GM12878 (cell line): Measurements from ENCODE around the gene FAM72A. TPM values are rescaled to one million over a fixed set of nuclear protein-coding genes. Genes with fewer than 3 reads are reported as not detected.

Source experiments
- ATAC-seq: fragments of 200-7000 bp; cut with Tn5 transposase; 3 replicates; pipeline ENCODE4 v1.9.1; 2020; ENCODE audit warnings: mild to moderate bottlenecking, moderate library complexity
- BruUV-seq: library from RNA; stranded (reverse); fragments of 400-500 nt; replicated peaks from 2 replicates; lab custom pipeline; 2021; lab: Mats Ljungman, UMichigan
- CTCF ChIA-PET: fragments of 300-600 bp; sonication (Branson Sonifier 250); formaldehyde crosslinking; extraction: SDS; loops from one replicate; lab custom pipeline; 2021; ENCODE audit warnings: inconsistent platforms; lab: Yijun Ruan, JAX
- POLR2A ChIA-PET: fragments of 350-600 bp; formaldehyde crosslinking; extraction: SDS; loops from one replicate; lab custom pipeline; 2021; ENCODE audit warnings: inconsistent platforms; lab: Charles Lee
- RAD21 ChIA-PET: fragments of 300-600 bp; sonication (Branson Sonifier 250); formaldehyde crosslinking; loops from one replicate; lab custom pipeline; 2023; ENCODE audit warnings: antibody characterized with exemption; ENCODE audit not compliant: unreplicated experiment; lab: Charles Lee
- SMC1A ChIA-PET: fragments of 300-600 bp; sonication (Branson Sonifier 250); formaldehyde crosslinking; loops from one replicate; lab custom pipeline; 2023; ENCODE audit not compliant: unreplicated experiment, uncharacterized antibody; lab: Charles Lee
- DNase-seq: peaks from one replicate; pipeline ENCODE4 v3.0.0-alpha.2; 2011; ENCODE audit warnings: low read depth, low spot score
- FAIRE-seq: peaks from 3 replicates; lab custom pipeline; 2011; peaks lifted over from hg19 to GRCh38; lab: Jason Lieb, UNC
- H2AFZ ChIP-seq: 2 replicates; pipeline ENCODE4 v1.6.0; 2011; ENCODE audit warnings: low read depth, low read length, control low read depth; ENCODE audit not compliant: control insufficient read depth
- H3K27ac ChIP-seq: 2 replicates; pipeline ENCODE4 v1.5.1; 2011; ENCODE audit warnings: control low read depth; ENCODE audit not compliant: control insufficient read depth, insufficient read depth
- H3K27me3 ChIP-seq, 2 experiments: replicated peaks in 1 of 2; 2 replicates each; pipeline versions ENCODE4 v1.6.0 to v1.6.1; 2011; ENCODE audit warnings: low read length in 1 of 2; ENCODE audit not compliant: control insufficient read depth in 2 of 2, insufficient read depth in 2 of 2
- H3K36me3 ChIP-seq, 2 experiments: 2 replicates each; pipeline ENCODE4 v1.5.1; 2011; ENCODE audit warnings: low read length in 1 of 2; ENCODE audit not compliant: control insufficient read depth in 2 of 2, insufficient read depth in 2 of 2
- H3K4me1 ChIP-seq: 2 replicates; pipeline ENCODE4 v1.6.1; 2011; ENCODE audit warnings: mild to moderate bottlenecking, low read length, moderate library complexity, mixed read lengths; ENCODE audit not compliant: control insufficient read depth, insufficient read depth
- H3K4me2 ChIP-seq: 2 replicates; pipeline ENCODE4 v1.6.0; 2011; ENCODE audit warnings: control low read depth; ENCODE audit not compliant: control insufficient read depth, insufficient read depth
- H3K4me3 ChIP-seq: fragments of 200-600 bp; sonication (generic); 2 replicates; pipeline ENCODE4 v1.5.1; 2016
- H3K79me2 ChIP-seq: 2 replicates; pipeline ENCODE4 v1.6.0; 2011; ENCODE audit warnings: low read length; ENCODE audit not compliant: control insufficient read depth, insufficient read depth
- H3K9ac ChIP-seq: 2 replicates; pipeline ENCODE4 v1.8.0; 2011; ENCODE audit warnings: low read length, control low read depth, mixed read lengths; ENCODE audit not compliant: control insufficient read depth, insufficient read depth
- H3K9me3 ChIP-seq: replicated peaks from 3 replicates; pipeline ENCODE4 v1.5.1; 2011; ENCODE audit warnings: mild to moderate bottlenecking, low read length; ENCODE audit not compliant: control insufficient read depth, insufficient read depth
- H4K20me1 ChIP-seq: 2 replicates; pipeline ENCODE4 v1.6.0; 2011; ENCODE audit not compliant: control insufficient read depth, insufficient read depth
- BHLHE40 ChIP-seq, 2 experiments: fragments of 450-650 bp in 1 of 2; IDR thresholded peaks; 2 replicates each; pipeline ENCODE4 v1.6.1; 2011 to 2017; ENCODE audit warnings: low read depth in 2 of 2, borderline replicate concordance in 1 of 2, improper control_type of control experiment in 1 of 2, low read length in 1 of 2, mild to moderate bottlenecking in 1 of 2
- CHD4 ChIP-seq: fragments of 200-600 bp; sonication (generic); IDR thresholded peaks from 2 replicates; pipeline ENCODE4 v1.6.1; 2016; ENCODE audit warnings: mild to moderate bottlenecking
- EED ChIP-seq: sonication (generic); IDR thresholded peaks from 2 replicates; pipeline ENCODE4 v1.6.1; 2016; ENCODE audit warnings: antibody characterized with exemption, low read depth
- ETV6 ChIP-seq, 2 experiments: fragments of 450-650 bp in 1 of 2; IDR thresholded peaks in 1 of 2; conservative IDR thresholded peaks in 1 of 2; 2 replicates each; pipeline ENCODE4 v1.6.1; 2014; ENCODE audit warnings: antibody characterized with exemption in 1 of 2, borderline replicate concordance in 1 of 2, low read depth in 1 of 2, mild to moderate bottlenecking in 1 of 2, moderate library complexity in 1 of 2
- FOXK2 ChIP-seq: fragments of 450-650 bp; IDR thresholded peaks from 2 replicates; pipeline ENCODE4 v1.6.1; 2017; ENCODE audit warnings: mild to moderate bottlenecking, moderate library complexity
- FOXM1 ChIP-seq: IDR thresholded peaks from 2 replicates; pipeline ENCODE4 v1.6.1; 2012; ENCODE audit warnings: low read depth, mild to moderate bottlenecking, inconsistent platforms, low read length, moderate library complexity
- MYC ChIP-seq: IDR thresholded peaks from 2 replicates; pipeline ENCODE4 v1.6.1; 2011; ENCODE audit warnings: mild to moderate bottlenecking, low read length, moderate library complexity, inconsistent platforms; ENCODE audit not compliant: insufficient read depth, insufficient replicate concordance, insufficient read length, severe bottlenecking
- SMAD1 ChIP-seq: fragments of 450-650 bp; IDR thresholded peaks from 2 replicates; pipeline ENCODE4 v1.6.1; 2018; ENCODE audit warnings: mild to moderate bottlenecking, low read depth; ENCODE audit not compliant: partially characterized antibody
- SMAD5 ChIP-seq: IDR thresholded peaks from 2 replicates; pipeline ENCODE4 v1.6.1; 2016; ENCODE audit warnings: antibody characterized with exemption, low read depth
- SP1 ChIP-seq: IDR thresholded peaks from one replicate; pipeline ENCODE4 v1.6.1; 2011; ENCODE audit warnings: low read depth, low read length
- TARDBP ChIP-seq: IDR thresholded peaks from 2 replicates; pipeline ENCODE4 v1.6.1; 2016; ENCODE audit warnings: borderline replicate concordance
- ZNF207 ChIP-seq: fragments of 450-650 bp; IDR thresholded peaks from 2 replicates; pipeline ENCODE4 v1.6.1; 2014; ENCODE audit warnings: antibody characterized with exemption, mild to moderate bottlenecking, borderline replicate concordance
- ZNF217 ChIP-seq: fragments of 450-650 bp; IDR thresholded peaks from 2 replicates; pipeline ENCODE4 v1.6.1; 2017; ENCODE audit warnings: antibody characterized with exemption, mild to moderate bottlenecking
- ZNF384 ChIP-seq: IDR thresholded peaks from 2 replicates; pipeline ENCODE4 v1.6.1; 2012; ENCODE audit warnings: low read depth, mild to moderate bottlenecking, low read length, improper control_type of control experiment, borderline replicate concordance
- WGBS: methylation state at CpG from one replicate; pipeline ENCODE4 v1.1.6; 2016; ENCODE audit warnings: low lambda C conversion rate; ENCODE audit not compliant: insufficient replicate concordance, insufficient coverage; ENCODE audit errors: missing lambda C conversion rate; 5-methylcytosine and 5-hydroxymethylcytosine counted together
- in situ Hi-C: fragments of 300-500 bp; cut with MboI; formaldehyde crosslinking; loops from 9 replicates; pipeline ENCODE4 v1.14.3; 2018; ENCODE audit warnings: mixed read lengths
- intact Hi-C: fragments of 100-400 bp; cut with micrococcal nuclease; formaldehyde crosslinking; loops from one replicate; pipeline ENCODE4 v1.14.2; 2022; ENCODE audit not compliant: unreplicated experiment
- polyA plus RNA-seq, 11 experiments: library from polyadenylated mRNA; depleted of rRNA in 4 of 11; unstranded in 6 of 11; stranded (reverse) in 5 of 11; fragments of >200 nt; fragmentation: Nextera tagmentation in 4 of 11; fragmentation: Illumina TruSeq in 1 of 11; extraction: Ambion mirVana in 4 of 11; extraction: Trizol in 1 of 11; gene quantifications; 1 replicate in 1 of 11; 2 replicates in 10 of 11; pipeline versions ENCODE4 v1.2.1 to v1.2.3, GENCODE V29; 2011 to 2016; ENCODE audit warnings: inconsistent platforms in 2 of 11, missing spikeins in 2 of 11, low read depth in 1 of 11
- total RNA-seq, 4 experiments: library from RNA; depleted of rRNA in 3 of 4; stranded (reverse); fragments of >200 nt in 3 of 4; fragmentation: Illumina TruSeq in 1 of 4; extraction: Trizol in 1 of 4; gene quantifications; 2 replicates each; pipeline versions ENCODE4 v1.2.1 to v1.2.3, GENCODE V29; 2013 to 2021

The FAM72A gene
- total and polyA plus RNA-seq, 10 of the 15 experiments (the other 5 are each of a cell fraction or from before 2014, with no cell fraction given) = 7.5 to 36.7 (median 18.6) TPM

GRCh38 chr1:206142770-206143169 lies 59.9 kb downstream of the FAM72A start:
- TF ChIP-seq SP1 (no peak), ZNF207 (no peak), SMAD5 (no peak)
- TF ChIP-seq, all 136 proteins: peak for 0
- peaks cover 1 to 14% of the 10 kb centered on the region in 2 experiments for H3K27me3 ChIP-seq
- FAIRE-seq (no peak), ATAC-seq (no peak), DNase-seq (no peak)
- no TSS peak for BruUV-seq
- H3K4me2 ChIP-seq = no peak overlapping the region
- in situ Hi-C loops = no loop called here
- CTCF ChIA-PET = interaction anchor here (0.6 kb wide), 1 partner anchor 242 kb away, joined by 3 read pairs; no protein-coding TSS in a partner anchor
- intact Hi-C loops = no loop called here
- no peak overlapping the region for H2AFZ ChIP-seq
- 10% methylated on average over 2 of the region's 2 CpGs for WGBS
- no peak overlapping the region for H3K4me3 ChIP-seq
- no peak overlapping the region for H3K27ac ChIP-seq
- H3K4me1 ChIP-seq = no peaks in the 10 kb centered on the region
- POLR2A ChIA-PET = no interaction called here
- no peaks in the 10 kb centered on the region; the same call in 2 of the 3 replicates for H3K9me3 ChIP-seq
- SMC1A ChIA-PET = no interaction called here
- H3K36me3 ChIP-seq = no peaks in the 10 kb centered on the region
- no peak overlapping the region for H3K9ac ChIP-seq
- no peaks in the 10 kb centered on the region for H4K20me1 ChIP-seq
- no peaks in the 10 kb centered on the region for H3K79me2 ChIP-seq
- RAD21 ChIA-PET = no interaction called here

- WGBS = 58% methylated on average over 3 of the region's 3 CpGs
Measured at GRCh38 chr1:206142011-206142410, 60.6 kb downstream of the FAM72A start.

More at GRCh38 chr1:206142011-206142410, 60.6 kb downstream of the FAM72A start:
- H3K27ac ChIP-seq = no peak overlapping the region
- H3K36me3 ChIP-seq = no peaks in the 10 kb centered on the region
- no peak overlapping the region for H3K9ac ChIP-seq
- no peaks in the 10 kb centered on the region for H4K20me1 ChIP-seq
- ATAC-seq = no peak
- no peaks in the 10 kb centered on the region for H3K9me3 ChIP-seq
- no peak overlapping the region for H3K4me3 ChIP-seq
- intact Hi-C loops = no loop called here
- no peaks in the 10 kb centered on the region for H3K79me2 ChIP-seq
- H3K27me3 ChIP-seq = peaks cover 1 to 14% of the 10 kb centered on the region in 2 experiments
- H2AFZ ChIP-seq = no peak overlapping the region
- POLR2A ChIA-PET = no interaction called here
- TF ChIP-seq SMAD1 = no peak
- TF ChIP-seq FOXM1 = no peak
- TF ChIP-seq ZNF384 = no peak
- TF ChIP-seq MYC = no peak
- no peak for TF ChIP-seq BHLHE40 (IDR thresholded peaks at IDR 0.05; ENCODE audit: borderline replicate concordance in 1 of 2, low read depth in 2 of 2, low read length in 1 of 2)
- TF ChIP-seq ZNF217 = no peak
- TF ChIP-seq FOXK2 = no peak
- TF ChIP-seq ETV6 (conservative IDR thresholded peaks at IDR 0.05 in 1 of 2, IDR thresholded peaks at IDR 0.05 in 1 of 2; ENCODE audit: borderline replicate concordance in 1 of 2, low read depth in 1 of 2) = no peak
- no peak for TF ChIP-seq CHD4
- no peak for TF ChIP-seq EED
- TF ChIP-seq TARDBP = no peak
- TF ChIP-seq, all 136 proteins: peak for 0
- in situ Hi-C loops = no loop called here
- no TSS peak for BruUV-seq
- RAD21 ChIA-PET = no interaction called here
- FAIRE-seq (no peak), DNase-seq (no peak)
- CTCF ChIA-PET = no interaction called here
- SMC1A ChIA-PET = no interaction called here
- Histone ChIP-seq H3K4me1 (no peaks in the 10 kb centered on the region), H3K4me2 (no peak overlapping the region)
